ENCODE results near the gene HS6ST1. TPM values are rescaled to one million over a fixed set of nuclear protein-coding genes. Genes with fewer than 3 reads are reported as not detected.

Gene HS6ST1
- total and polyA plus RNA-seq, 2 donors (not counting 1 experiment from before 2014, with no cell fraction given) = 7.8 to 22.7 TPM

GRCh38 chr2:128293426-128293755, 25.3 kb downstream of the HS6ST1 start:
- TF ChIP-seq EZH2 (IDR thresholded peaks at IDR 0.05; ENCODE audit: borderline replicate concordance, insufficient read depth, low read depth, low read length, poor library complexity, severe bottlenecking) = no peak
- TF ChIP-seq, protein P1, sequence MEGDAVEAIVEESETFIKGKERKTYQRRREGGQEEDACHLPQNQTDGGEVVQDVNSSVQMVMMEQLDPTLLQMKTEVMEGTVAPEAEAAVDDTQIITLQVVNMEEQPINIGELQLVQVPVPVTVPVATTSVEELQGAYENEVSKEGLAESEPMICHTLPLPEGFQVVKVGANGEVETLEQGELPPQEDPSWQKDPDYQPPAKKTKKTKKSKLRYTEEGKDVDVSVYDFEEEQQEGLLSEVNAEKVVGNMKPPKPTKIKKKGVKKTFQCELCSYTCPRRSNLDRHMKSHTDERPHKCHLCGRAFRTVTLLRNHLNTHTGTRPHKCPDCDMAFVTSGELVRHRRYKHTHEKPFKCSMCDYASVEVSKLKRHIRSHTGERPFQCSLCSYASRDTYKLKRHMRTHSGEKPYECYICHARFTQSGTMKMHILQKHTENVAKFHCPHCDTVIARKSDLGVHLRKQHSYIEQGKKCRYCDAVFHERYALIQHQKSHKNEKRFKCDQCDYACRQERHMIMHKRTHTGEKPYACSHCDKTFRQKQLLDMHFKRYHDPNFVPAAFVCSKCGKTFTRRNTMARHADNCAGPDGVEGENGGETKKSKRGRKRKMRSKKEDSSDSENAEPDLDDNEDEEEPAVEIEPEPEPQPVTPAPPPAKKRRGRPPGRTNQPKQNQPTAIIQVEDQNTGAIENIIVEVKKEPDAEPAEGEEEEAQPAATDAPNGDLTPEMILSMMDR (IDR thresholded peaks at IDR 0.05) = no peak
- Histone ChIP-seq H3K4me3 (ENCODE audit: control extremely low read depth in 1 of 5, extremely low read depth in 1 of 5, insufficient read depth in 1 of 5, low read depth in 2 of 5, low read length in 4 of 5) (no peak overlapping the region), H3K27me3 (replicated peaks in 1 of 4; ENCODE audit: control extremely low read depth in 1 of 4, control insufficient read depth in 3 of 4, insufficient read depth in 4 of 4, low read length in 3 of 4) (no peaks in the 10 kb centered on the region), H3K9me3 (ENCODE audit: control extremely low read depth in 1 of 3, control insufficient read depth in 2 of 3, insufficient read depth in 1 of 3, low read length in 2 of 3) (peaks cover 0 to 2% (median 0%) of the 10 kb centered on the region in 3 donors), H3K9ac (ENCODE audit: low read length) (no peak overlapping the region), H3K27ac (ENCODE audit: low read length in 2 of 2) (no peak overlapping the region), H2AFZ (ENCODE audit: insufficient read depth, low read depth, low read length, poor library complexity, severe bottlenecking) (no peak overlapping the region), H3K4me1 (ENCODE audit: control insufficient read depth in 2 of 2, insufficient read depth in 2 of 2, low read length in 2 of 2) (peaks cover 4 to 10% of the 10 kb centered on the region in 2 donors), H4K20me1 (ENCODE audit: control insufficient read depth, insufficient read depth, low read length, poor library complexity, severe bottlenecking) (peaks cover 87% of the 10 kb centered on the region), H3K36me3 (replicated peaks in 1 of 2; ENCODE audit: control extremely low read depth in 1 of 2, control insufficient read depth in 1 of 2, extremely low read depth in 1 of 2, insufficient read depth in 2 of 2, low read length in 1 of 2) (peaks cover 0 to 8% of the 10 kb centered on the region in 2 experiments), H3K79me2 (ENCODE audit: control insufficient read depth, insufficient read depth, low read length) (peaks cover 41% of the 10 kb centered on the region), H3K4me2 (replicated peaks; ENCODE audit: low read depth, low read length, poor library complexity, severe bottlenecking) (no peak overlapping the region)
- Mint-ChIP-seq H3K27ac (no peak overlapping the region), H3K27me3 (no peaks in the 10 kb centered on the region), H3K4me3 (no peak overlapping the region), H3K9me3 (ENCODE audit: insufficient read depth) (peaks cover 3% of the 10 kb centered on the region), H3K4me1 (peaks cover 41% of the 10 kb centered on the region)
- ChIA-PET CTCF (no interaction called here), POLR2A (no interaction called here)
- no peak for ATAC-seq (ENCODE audit: low read depth)
- DNase-seq = no peak
- 87% methylated on average over 8 of the region's 8 CpGs for WGBS (ENCODE audit: insufficient coverage)
- intact Hi-C loops (cut with micrococcal nuclease) = no loop called here

DNA sequence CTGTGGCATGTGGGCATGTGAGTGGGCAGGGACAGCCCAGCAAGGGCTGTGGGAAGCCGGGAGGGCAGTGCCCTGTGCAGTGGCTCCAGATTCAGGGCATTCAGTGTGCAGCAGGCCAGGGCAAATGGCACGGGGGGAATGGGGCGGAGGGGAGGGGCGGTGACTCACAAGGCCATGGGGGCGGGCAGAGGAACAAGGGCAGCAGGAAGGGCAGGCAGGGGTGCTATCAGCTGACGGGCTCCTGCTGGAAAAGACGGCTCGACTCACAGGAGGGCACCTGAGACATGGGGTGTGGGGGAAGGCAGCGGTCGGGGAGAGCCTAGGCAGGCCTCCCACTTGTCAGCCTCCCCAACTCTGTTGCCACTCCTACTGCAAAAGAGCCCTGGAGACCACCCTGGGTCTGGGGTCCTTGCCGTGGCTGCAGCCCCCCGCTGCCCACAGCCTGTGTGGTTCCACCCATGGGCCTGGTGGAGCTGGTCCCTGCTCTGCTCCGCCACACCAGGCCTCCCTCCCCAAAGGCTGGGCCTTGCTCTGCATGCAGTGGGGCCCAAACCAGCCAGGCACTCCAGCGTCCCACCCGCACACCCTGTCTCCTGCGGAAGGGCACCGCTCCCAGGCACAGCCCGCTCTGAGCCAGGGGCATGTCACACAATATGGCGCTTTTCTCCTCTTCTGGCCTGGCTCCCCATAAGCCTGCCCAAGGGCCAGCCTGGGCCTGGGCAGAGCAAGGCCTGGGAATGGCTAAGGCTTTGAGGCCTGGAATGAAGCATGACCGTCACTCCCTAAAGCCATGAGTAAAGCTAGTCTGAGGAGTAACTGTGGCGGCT, 25.9 kb downstream of the HS6ST1 start:
- Histone ChIP-seq H3K27ac (ENCODE audit: low read length in 2 of 2) (no peak overlapping the region), H2AFZ (ENCODE audit: insufficient read depth, low read depth, low read length, poor library complexity, severe bottlenecking) (no peak overlapping the region), H3K4me3 (ENCODE audit: control extremely low read depth in 1 of 5, extremely low read depth in 1 of 5, insufficient read depth in 1 of 5, low read depth in 2 of 5, low read length in 4 of 5) (no peak overlapping the region), H3K27me3 (replicated peaks in 1 of 4; ENCODE audit: control extremely low read depth in 1 of 4, control insufficient read depth in 3 of 4, insufficient read depth in 4 of 4, low read length in 3 of 4) (no peaks in the 10 kb centered on the region), H4K20me1 (ENCODE audit: control insufficient read depth, insufficient read depth, low read length, poor library complexity, severe bottlenecking) (peaks cover 88% of the 10 kb centered on the region), H3K4me1 (ENCODE audit: control insufficient read depth in 2 of 2, insufficient read depth in 2 of 2, low read length in 2 of 2) (peaks cover 4 to 10% of the 10 kb centered on the region in 2 donors), H3K36me3 (replicated peaks in 1 of 2; ENCODE audit: control extremely low read depth in 1 of 2, control insufficient read depth in 1 of 2, extremely low read depth in 1 of 2, insufficient read depth in 2 of 2, low read length in 1 of 2) (peaks cover 0 to 6% of the 10 kb centered on the region in 2 experiments), H3K9ac (ENCODE audit: low read length) (no peak overlapping the region), H3K9me3 (ENCODE audit: control extremely low read depth in 1 of 3, control insufficient read depth in 2 of 3, insufficient read depth in 1 of 3, low read length in 2 of 3) (peaks cover 0 to 2% (median 0%) of the 10 kb centered on the region in 3 donors), H3K4me2 (replicated peaks; ENCODE audit: low read depth, low read length, poor library complexity, severe bottlenecking) (no peak overlapping the region), H3K79me2 (ENCODE audit: control insufficient read depth, insufficient read depth, low read length) (peaks cover 41% of the 10 kb centered on the region)
- Mint-ChIP-seq H3K9me3 (ENCODE audit: insufficient read depth) (no peaks in the 10 kb centered on the region), H3K27me3 (no peaks in the 10 kb centered on the region), H3K4me1 (peaks cover 41% of the 10 kb centered on the region), H3K4me3 (no peak overlapping the region), H3K27ac (no peak overlapping the region)
- POLR2A ChIA-PET = no interaction called here
- 94% methylated on average over 21 of the region's 21 CpGs for whole genome bisulfite sequencing (ENCODE audit: insufficient coverage)
- no peak for TF ChIP-seq EZH2 (IDR thresholded peaks at IDR 0.05; ENCODE audit: borderline replicate concordance, insufficient read depth, low read depth, low read length, poor library complexity, severe bottlenecking)
- TF ChIP-seq, protein P1 (IDR thresholded peaks at IDR 0.05) = no peak
- no peak for DNase-seq
- no peak for ATAC-seq (ENCODE audit: low read depth)
- CTCF ChIA-PET = no interaction called here
- intact Hi-C loops (cut with micrococcal nuclease) = no loop called here

All from B cell (primary cell).